ENCODE data around the gene PPP3R1.
A peak's percentile ranks its signal among the peaks of the same experiment; 100 is the strongest.

Gene PPP3R1

GRCh38 chr2:68234405-68234804 is 17.9 kb downstream of the PPP3R1 start (continued):
- TF ChIP-seq, protein P1, sequence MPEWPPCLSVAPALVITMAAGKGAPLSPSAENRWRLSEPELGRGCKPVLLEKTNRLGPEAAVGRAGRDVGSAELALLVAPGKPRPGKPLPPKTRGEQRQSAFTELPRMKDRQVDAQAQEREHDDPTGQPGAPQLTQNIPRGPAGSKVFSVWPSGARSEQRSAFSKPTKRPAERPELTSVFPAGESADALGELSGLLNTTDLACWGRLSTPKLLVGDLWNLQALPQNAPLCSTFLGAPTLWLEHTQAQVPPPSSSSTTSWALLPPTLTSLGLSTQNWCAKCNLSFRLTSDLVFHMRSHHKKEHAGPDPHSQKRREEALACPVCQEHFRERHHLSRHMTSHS (tag by site-specific recombination; IDR thresholded peaks at IDR 0.05) = no peak
- no peak for TF ChIP-seq ZNF623 (tag by site-specific recombination; IDR thresholded peaks at IDR 0.05)
- no peak for TF ChIP-seq SETDB1 (IDR thresholded peaks at IDR 0.05; ENCODE audit: insufficient read length, low read length)
- TF ChIP-seq PRDM2 (tag by site-specific recombination; IDR thresholded peaks at IDR 0.05; ENCODE audit: borderline replicate concordance) = no peak
- no peak for TF ChIP-seq ZNF768 (tag by site-specific recombination; IDR thresholded peaks at IDR 0.05)
- TF ChIP-seq ZNF664 (tag by site-specific recombination; IDR thresholded peaks at IDR 0.05) = no peak
- TF ChIP-seq ZBTB17 (tag by site-specific recombination; IDR thresholded peaks at IDR 0.05) = no peak
- TF ChIP-seq ZNF350 (tag by site-specific recombination; IDR thresholded peaks at IDR 0.05) = no peak

DNA sequence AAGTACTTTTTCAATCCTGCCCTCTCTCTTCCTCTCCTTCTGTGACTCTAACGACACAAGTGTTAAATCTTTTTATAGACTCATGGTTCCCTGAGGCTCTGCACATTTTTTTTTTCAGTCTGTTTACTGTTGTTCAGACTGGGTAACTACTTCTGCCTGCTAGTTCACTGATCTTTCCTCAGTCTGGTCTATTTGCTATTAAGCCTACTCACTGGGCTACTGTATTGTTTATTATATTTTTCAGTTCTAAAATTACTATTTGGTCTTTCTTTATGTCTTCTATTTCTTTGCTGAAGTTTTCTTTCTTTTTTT is 21.3 kb downstream of the PPP3R1 start:
- no peak overlapping the region for H3K4me3 ChIP-seq (ENCODE audit: low read depth, low read length)
- CTCF ChIA-PET = interaction anchor here (0.6 to 1.6 kb wide), 2 partner anchors 35 to 521 kb away, joined by 4 to 5 read pairs; no protein-coding TSS in a partner anchor
- TF ChIP-seq ZNF362 (tag by site-specific recombination; IDR thresholded peaks at IDR 0.05) (peak; percentile 65; the same call in 1 of the 2 replicates), ZBTB17 (tag by site-specific recombination; IDR thresholded peaks at IDR 0.05) (peak; percentile 75), ZNF555 (tag by site-specific recombination; conservative IDR thresholded peaks at IDR 0.05) (no peak), SCRT1 (tag by site-specific recombination; IDR thresholded peaks at IDR 0.05; ENCODE audit: borderline replicate concordance) (0 out of 2 replicates have a peak, but pooled peaks have one; percentile 2), ZNF660 (tag by site-specific recombination; IDR thresholded peaks at IDR 0.05) (0 out of 2 replicates have a peak, but pooled peaks have one; percentile 34)
- no peak overlapping the region for H3K27ac ChIP-seq (ENCODE audit: extremely low read depth, low read depth, low read length)
- POLR2A ChIA-PET = no interaction called here
- peaks cover 9% of the 10 kb centered on the region for H3K4me1 ChIP-seq (ENCODE audit: control insufficient read depth, insufficient read depth, low read length)
- no peaks in the 10 kb centered on the region for H3K9me3 ChIP-seq (ENCODE audit: control insufficient read depth, insufficient read depth, low read depth, low read length)
- no peaks in the 10 kb centered on the region for H3K36me3 ChIP-seq (ENCODE audit: control insufficient read depth in 2 of 2, insufficient read depth in 1 of 2, low read length in 2 of 2)

DNA sequence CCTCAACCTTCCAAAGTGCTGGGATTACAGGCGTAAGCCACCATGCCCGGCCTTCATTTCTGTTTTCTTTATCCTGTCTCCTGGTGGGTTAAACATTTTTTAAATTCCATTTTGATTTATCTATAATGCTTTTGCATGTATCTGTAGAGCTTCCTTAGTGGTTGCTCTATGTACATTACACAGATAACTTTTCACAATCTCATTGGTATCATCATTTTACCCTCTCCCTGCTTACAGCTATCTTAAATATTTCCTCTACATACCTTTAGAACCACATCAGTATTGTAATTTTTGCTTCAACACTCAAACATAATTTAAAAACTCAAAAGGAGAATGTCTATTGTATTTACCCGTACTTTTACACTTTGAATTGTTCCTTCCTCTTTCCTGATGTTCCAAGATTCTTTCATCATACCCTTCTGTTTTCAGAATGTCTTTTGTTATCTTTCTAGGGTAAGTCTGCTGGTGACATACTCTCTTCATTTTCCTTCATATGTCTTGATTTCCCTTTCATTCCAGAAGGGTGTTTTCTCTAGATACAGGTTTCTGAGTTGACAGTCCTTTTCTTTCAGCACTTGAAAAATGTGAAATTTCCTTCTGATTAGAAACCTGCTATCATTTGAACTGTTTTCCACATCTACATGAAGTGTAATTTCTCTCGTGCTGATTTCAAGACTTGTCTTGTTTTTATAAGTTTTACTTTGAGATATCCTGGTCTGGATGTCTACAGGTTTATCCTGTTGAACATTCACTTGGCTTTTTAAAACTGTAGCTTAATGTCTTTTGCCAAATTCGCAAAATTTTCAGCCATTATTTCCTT is 21.9 kb downstream of the PPP3R1 start:
- H3K27ac ChIP-seq (ENCODE audit: extremely low read depth, low read depth, low read length) = no peak overlapping the region
- peaks cover 8% of the 10 kb centered on the region for H3K4me1 ChIP-seq (ENCODE audit: control insufficient read depth, insufficient read depth, low read length)
- ChIA-PET CTCF (interaction anchor here (0.6 to 1.6 kb wide), 4 partner anchors 12 to 522 kb away, joined by 3 to 5 read pairs (median 4); no protein-coding TSS in a partner anchor), POLR2A (no interaction called here)
- H3K4me3 ChIP-seq (ENCODE audit: low read depth, low read length) = no peak overlapping the region
- no peaks in the 10 kb centered on the region for H3K9me3 ChIP-seq (ENCODE audit: control insufficient read depth, insufficient read depth, low read depth, low read length)
- no peaks in the 10 kb centered on the region for H3K36me3 ChIP-seq (ENCODE audit: control insufficient read depth in 2 of 2, insufficient read depth in 1 of 2, low read length in 2 of 2)
- TF ChIP-seq ZNF24 (tag by site-specific recombination; IDR thresholded peaks at IDR 0.05) (no peak), SCRT1 (tag by site-specific recombination; IDR thresholded peaks at IDR 0.05; ENCODE audit: borderline replicate concordance) (0 out of 2 replicates have a peak, but pooled peaks have one; percentile 11), SCRT2 (tag by site-specific recombination; IDR thresholded peaks at IDR 0.05) (peak; percentile 79), BCL11A (tag by site-specific recombination; IDR thresholded peaks at IDR 0.05; ENCODE audit: low read depth) (no peak), ZNF174 (tag by site-specific recombination; IDR thresholded peaks at IDR 0.05) (no peak), ZNF654 (tag by site-specific recombination; IDR thresholded peaks at IDR 0.05; ENCODE audit: low read depth) (no peak), ZNF768 (tag by site-specific recombination; IDR thresholded peaks at IDR 0.05) (no peak)
- TF ChIP-seq, protein P2, sequence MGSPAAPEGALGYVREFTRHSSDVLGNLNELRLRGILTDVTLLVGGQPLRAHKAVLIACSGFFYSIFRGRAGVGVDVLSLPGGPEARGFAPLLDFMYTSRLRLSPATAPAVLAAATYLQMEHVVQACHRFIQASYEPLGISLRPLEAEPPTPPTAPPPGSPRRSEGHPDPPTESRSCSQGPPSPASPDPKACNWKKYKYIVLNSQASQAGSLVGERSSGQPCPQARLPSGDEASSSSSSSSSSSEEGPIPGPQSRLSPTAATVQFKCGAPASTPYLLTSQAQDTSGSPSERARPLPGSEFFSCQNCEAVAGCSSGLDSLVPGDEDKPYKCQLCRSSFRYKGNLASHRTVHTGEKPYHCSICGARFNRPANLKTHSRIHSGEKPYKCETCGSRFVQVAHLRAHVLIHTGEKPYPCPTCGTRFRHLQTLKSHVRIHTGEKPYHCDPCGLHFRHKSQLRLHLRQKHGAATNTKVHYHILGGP (tag by site-specific recombination; IDR thresholded peaks at IDR 0.05) = no peak
- TF ChIP-seq, protein P1 (tag by site-specific recombination; IDR thresholded peaks at IDR 0.05) = no peak
